GM18511 (cell line): ENCODE results near the gene GABRA4.

ENCODE experiments used
- ATAC-seq: cut with Tn5 transposase; IDR thresholded peaks from one replicate; pipeline ENCODE4 v1.9.1; 2021; ENCODE audit warnings: mild to moderate bottlenecking, moderate library complexity; ENCODE audit not compliant: unreplicated experiment

GABRA4 gene

DNA sequence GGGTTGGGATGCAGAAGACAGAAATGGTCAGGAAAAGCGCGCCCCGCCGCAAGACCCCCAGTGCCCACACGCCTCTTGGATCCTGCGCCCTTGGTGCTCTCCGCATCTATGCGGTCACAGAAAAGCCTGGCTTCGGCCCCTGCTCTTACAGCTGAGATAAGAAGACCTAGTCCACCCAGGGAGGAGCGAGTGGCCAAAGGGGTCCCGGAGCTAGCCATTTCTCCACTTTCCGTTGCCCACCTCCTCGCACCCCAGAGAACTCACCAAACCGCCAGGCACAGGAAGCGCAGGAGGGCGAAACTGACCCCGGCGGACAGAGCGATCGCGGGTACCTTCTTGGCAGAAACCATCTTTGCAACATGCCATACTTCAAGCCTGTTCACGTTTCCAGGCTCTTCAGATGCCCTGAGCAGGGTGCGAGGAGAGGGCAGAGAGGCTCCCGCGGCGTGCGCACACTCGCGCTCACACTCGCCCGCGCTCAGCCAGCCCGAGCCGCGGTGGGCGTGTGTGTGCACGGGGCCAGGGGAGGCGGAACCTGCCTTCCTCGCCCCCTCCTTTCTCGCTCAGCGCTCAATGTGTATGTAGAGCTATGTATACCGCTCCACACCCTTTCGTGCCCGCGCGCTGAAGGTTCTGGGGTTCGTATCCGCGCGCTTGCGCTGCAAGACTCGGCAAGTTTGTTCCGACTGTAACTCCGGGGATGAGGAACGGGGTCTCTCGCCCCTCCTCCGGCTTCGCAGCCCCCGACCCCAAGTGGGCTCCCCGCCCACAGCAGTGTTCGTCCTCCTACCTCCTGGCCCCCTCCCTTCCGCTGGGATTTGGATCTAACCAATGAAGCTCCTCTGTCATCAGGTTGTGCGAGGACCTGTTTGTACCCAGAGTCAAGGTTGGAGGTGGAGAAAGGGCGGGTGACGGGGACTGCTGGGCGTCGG is at the start of gene GABRA4:
GABRA4 (minus strand) TSS at position 507 of the 932 bp plus-strand sequence; CDS start at position 350, 157 bp downstream.
- no peak for ATAC-seq

DNA sequence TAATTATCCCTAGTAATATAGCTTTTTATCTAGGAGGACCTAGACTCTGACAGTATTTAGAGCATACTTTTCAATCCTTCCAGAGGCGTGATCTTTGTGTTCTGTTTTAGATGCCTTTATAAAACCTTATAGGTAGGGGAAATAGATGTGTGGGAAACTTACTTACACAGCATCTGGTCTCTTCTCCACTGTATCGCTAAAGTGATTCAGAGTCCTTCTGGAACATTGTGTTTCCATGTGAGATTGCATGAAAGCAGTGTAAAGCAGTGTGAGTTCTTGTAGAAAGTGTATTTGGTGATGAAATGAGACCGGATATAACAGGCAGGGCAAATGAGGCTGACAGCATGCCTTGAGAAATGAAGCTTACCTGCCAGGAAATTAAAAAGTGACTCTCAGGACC is 47.4 kb upstream of the GABRA4 start:
- no peak for ATAC-seq

DNA sequence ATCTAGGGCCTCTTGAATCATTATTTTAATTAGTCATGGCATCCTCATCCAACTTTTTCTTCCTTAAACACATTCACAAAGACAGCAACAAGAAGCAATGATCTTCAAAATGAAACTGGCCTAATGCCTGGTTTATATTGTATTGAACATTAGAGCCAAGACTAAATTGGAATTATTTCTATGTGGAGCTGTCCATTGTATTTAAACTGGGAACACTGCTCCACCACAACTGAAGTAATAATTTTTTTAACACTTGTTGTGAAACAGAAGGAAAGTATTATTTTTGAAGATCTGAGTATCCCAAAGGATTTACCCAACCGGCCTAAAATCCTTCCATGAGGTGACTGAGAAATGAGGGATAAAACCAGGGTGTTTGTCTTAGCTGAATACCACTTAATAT is 44.9 kb upstream of the GABRA4 start:
- no peak for ATAC-seq

DNA sequence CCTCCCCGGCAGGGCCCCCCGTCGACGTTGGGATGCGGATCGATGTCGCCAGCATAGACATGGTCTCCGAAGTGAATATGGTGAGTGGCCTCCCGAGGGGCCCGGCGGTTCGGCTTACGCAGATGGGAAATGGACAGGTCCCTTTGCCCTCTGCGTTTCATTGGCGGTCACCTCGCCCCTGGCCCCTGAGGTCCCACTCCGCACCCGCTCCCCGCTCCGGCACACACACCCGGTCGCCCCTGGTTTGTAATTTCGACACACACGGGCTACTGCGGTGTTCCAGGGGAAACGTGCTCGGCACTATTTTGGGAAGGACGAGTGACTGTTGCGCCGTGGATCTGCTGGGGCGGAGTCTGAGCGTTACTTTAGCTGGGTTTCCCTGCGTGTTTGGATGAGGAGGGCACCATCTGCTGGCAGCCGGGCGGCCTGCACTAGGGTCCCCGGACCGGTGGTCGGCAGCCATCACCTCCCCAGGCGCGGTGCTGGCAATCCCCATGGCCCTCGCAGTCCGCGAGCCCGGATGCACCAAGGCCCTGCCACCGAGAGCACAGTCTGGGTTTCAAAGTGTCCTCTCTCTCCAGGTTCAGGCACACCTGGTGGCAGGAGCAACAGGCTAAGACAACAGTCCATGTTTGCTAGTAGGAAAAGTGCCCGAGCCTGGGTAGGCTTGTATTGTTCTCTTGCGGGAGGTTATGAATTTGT is 39.2 kb upstream of the GABRA4 start:
- ATAC-seq, result peak; percentile 92

DNA sequence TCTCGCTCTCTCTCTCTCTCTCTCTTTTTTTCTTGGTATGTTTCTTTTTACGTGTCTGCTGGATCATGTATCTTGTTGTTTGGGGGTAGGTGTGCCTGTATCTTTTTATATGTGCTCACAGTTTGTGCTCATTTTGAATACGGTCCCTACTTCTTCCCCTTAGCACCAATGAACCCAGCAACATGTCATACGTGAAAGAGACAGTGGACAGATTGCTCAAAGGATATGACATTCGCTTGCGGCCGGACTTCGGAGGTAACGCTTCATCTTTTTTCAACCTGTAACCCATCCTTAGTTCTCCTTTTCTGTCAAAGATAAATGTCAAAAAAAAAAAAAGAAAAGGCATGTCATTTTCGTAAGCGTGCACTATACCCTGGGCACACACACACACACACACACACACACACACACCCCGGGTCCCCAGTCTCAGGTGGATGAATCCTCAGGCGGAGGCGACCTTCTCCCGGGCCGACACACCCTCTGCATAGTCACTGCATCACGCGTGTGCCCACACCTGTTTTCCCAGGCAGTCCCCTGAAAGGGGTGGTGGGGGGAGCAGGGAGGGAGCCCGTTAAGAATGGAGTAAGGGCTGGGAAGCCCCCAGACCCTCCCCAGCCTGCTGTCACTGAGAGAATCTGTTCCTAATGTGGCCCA is 38.5 kb upstream of the GABRA4 start:
- peak; percentile 38 for ATAC-seq

- peak; percentile 3 for ATAC-seq
These were observed 37.8 kb upstream of the GABRA4 start, which contains the start of gene GABRB1 for GRCh38 chr4:47031011-47031678. GABRB1 (plus strand) TSS chr4:47031567.

DNA sequence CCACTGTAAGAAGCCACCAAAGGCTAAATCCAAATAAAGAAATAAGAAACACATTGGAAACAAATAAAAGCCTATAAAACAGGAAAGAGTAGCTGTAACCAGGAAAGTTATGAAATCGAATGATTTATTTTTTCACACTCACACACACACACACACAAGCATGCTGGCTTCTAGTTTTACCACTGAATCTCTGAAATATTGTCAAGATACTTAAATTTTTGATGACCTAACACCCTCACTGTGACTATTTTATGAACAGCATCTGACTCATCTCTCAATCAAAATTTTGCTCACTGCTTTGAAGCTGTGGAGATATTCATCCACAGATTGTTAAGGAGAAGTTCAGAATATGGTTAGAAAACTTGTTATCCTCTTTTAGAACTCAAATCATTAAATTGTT is 24.1 kb upstream of the GABRA4 start:
- no peak for ATAC-seq

DNA sequence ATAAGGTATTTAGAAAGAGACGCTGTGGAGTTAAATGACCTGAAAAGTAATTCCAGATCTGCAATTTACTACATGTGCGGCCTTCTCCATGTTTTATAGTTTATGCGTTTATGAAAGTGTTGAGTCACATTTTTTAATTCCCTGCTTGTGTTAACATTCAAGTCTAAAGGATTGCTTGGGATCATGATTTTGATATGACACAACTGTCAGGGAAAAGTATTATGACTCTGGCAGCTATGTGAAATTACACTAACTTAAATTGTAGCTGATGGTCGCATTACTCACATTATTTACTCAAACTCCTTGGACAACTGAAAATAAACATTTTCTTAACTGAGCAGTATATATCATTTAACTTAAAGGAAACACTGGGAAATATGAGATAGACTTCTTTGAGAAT is 23.7 kb upstream of the GABRA4 start:
- ATAC-seq, result no peak

DNA sequence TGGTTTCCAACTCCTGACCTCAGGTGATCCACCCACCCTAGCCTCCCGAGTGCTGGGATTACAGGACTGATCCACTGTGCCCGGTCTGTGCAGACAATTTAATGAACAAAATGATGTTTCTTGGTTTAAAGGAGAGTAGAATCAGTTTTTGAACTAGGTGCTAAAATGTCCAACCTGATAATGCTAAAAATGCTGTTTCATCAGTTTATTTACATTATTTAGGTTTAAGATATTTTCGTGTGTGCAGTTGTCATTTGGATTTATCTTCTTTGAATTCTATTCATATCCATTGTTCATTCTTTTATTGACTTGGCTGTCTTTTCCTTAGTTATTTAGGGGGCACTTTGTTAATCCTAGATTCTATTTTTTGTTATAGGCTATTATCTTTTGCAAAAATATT is 20.0 kb upstream of the GABRA4 start:
- no peak for ATAC-seq

GRCh38 chr4:47012676-47013075 is 19.3 kb upstream of the GABRA4 start:
- ATAC-seq, result no peak

GRCh38 chr4:47010912-47011446 is 17.6 kb upstream of the GABRA4 start:
- ATAC-seq, result peak; percentile 96

GRCh38 chr4:47010347-47010911 is 17.0 kb upstream of the GABRA4 start:
- peak; percentile 31 for ATAC-seq

DNA sequence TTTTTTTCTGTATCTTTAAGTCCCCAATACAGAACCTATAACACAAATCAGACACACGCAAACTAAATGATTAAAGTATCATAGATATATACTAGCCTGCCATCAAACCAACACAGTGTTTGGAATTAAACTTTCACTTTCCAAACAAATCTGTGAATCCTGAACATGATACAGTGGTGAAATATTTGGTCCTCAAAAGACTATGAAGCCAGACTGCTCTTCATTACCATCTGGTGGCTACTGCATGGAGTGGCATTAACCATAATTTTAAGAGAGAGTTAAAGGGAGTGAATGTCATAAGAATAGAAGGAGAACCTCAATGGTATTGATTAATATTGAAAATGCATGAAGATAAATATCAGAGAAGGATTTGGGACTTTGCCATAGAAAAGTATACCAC is 9.2 kb upstream of the GABRA4 start:
- ATAC-seq, result peak; percentile 52

DNA sequence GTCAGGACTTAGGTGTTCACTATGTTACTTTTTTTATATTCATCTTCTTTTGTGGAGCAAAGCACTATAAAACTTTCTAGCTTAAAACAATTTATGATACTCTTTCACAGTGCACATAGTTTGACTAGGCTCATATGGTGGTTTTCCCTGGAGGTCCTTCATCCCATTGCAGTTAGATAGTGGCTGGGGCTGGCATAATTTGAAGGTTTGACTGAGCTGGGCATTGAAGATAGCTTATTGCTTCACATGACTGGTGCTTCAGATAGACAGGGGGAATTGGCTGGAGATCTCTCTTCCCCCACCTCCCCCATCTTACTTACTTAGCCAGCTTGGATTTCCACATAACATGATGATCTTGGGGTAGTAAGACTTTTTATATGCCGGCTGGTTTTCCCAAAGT is 7.0 kb upstream of the GABRA4 start:
- ATAC-seq, result no peak

- ATAC-seq, result no peak
These were observed 6.2 kb upstream of the GABRA4 start for GRCh38 chr4:46999566-46999965.

GRCh38 chr4:46994007-46994405 is 625 bp upstream of the GABRA4 start:
- no peak for ATAC-seq

- no peak for ATAC-seq
These were observed 1.0 kb downstream of the GABRA4 start for GRCh38 chr4:46992338-46992737.

DNA sequence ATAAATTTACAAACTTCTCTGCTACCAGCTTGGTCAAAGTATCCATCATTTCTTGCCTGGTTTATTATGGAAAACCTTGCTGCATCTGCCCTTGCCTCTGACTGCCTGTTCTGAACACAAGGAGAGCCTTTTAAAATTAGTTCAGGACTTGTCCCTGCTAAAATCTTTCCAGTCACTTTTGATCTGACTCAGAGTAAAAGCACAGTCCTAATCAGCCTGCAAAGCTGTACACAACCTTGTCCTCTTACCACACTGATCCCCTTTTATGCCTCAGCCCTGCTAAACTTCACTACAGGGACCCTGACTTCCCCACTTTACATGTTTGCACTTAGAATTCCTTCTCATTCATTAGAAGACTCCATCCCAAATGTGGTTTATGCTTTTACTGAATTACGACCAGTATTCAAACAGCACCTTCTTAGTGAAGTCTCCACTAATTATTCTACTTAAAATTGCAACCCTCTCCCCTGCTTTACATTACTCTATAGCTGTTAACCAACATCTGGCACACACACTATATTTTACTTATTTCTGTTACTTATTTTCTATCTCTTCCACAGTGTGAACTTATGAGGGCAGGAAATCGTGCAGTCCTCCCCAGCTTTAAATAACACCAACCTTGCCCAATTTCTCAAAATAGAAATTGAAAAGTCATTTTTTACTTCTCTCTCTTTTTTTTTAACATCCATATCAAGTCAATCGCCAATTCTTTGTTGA is 6.3 kb downstream of the GABRA4 start:
- ATAC-seq, result no peak

DNA sequence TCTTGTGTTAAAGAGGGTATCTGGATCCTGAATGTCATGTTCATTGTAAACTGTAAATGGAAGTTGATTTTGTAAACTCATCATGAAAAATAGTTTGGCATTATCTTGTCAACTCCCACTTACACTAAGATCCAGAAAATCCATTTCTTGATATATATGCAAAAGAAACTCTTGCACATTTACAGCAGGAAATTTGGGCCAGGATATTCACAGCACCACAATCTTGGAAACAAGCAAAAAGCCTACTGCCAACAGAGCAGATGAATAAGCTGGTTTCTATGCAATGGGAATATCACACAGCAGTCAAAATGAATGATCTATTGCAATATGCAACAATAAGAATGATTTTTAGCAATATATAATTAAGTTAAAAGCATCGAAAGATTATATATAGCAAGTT is 8.6 kb downstream of the GABRA4 start:
- ATAC-seq, result no peak

DNA sequence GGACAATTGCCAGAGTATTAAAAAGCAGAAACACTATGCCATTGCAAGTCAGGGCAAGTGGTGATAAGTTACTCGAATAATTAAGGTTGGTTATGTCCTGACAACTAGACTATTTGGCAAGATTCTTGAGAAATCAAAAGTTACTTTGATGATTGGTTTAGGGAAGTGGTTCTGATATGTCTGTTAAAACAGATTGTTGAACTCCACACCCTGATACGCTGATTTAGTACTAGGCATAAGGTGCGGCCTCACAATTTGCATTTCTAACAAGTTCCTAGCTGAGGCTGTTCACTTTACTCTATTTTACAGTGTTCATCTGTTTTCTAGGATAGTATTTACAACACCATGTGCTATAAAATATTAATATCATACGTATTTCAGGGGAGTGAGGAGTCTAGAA is 12.5 kb downstream of the GABRA4 start:
- no peak for ATAC-seq
